Measurements from ENCODE around the gene BASP1.

DNA sequence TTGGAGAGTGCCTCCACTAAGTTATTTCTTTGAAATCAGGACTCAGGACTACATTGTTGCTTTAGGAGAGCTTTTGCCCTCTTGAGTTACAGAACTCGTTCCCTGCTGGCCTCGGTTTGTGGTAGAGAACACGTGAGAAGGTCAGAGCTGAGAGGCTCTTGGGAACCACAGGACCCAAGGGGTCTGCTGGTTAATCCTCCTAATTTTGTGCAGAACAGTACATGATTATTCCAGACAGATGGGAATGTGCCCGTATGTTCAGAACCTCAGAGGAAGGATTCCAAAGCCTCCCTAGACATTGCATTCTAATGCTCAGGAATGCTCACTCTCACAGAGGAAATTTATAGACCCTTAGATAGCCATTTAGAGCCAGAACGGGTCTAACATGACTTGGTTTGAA, 25.2 kb upstream of the BASP1 start:
- TF ChIP-seq, protein P1, sequence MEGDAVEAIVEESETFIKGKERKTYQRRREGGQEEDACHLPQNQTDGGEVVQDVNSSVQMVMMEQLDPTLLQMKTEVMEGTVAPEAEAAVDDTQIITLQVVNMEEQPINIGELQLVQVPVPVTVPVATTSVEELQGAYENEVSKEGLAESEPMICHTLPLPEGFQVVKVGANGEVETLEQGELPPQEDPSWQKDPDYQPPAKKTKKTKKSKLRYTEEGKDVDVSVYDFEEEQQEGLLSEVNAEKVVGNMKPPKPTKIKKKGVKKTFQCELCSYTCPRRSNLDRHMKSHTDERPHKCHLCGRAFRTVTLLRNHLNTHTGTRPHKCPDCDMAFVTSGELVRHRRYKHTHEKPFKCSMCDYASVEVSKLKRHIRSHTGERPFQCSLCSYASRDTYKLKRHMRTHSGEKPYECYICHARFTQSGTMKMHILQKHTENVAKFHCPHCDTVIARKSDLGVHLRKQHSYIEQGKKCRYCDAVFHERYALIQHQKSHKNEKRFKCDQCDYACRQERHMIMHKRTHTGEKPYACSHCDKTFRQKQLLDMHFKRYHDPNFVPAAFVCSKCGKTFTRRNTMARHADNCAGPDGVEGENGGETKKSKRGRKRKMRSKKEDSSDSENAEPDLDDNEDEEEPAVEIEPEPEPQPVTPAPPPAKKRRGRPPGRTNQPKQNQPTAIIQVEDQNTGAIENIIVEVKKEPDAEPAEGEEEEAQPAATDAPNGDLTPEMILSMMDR (IDR thresholded peaks at IDR 0.05 in 2 of 3, conservative IDR thresholded peaks at IDR 0.05 in 1 of 3; ENCODE audit: borderline replicate concordance in 1 of 3, insufficient read depth in 1 of 3, low read depth in 2 of 3, low read length in 2 of 3), result no peak
- TF ChIP-seq RAD21 (IDR thresholded peaks at IDR 0.05; ENCODE audit: low read depth) (no peak), POLR2AphosphoS5 (IDR thresholded peaks at IDR 0.05; ENCODE audit: low read depth, low read length) (no peak), CEBPB (IDR thresholded peaks at IDR 0.05; ENCODE audit: low read depth) (no peak)
